ENCODE data around the gene MYO3B.

- TF ChIP-seq, protein P1, sequence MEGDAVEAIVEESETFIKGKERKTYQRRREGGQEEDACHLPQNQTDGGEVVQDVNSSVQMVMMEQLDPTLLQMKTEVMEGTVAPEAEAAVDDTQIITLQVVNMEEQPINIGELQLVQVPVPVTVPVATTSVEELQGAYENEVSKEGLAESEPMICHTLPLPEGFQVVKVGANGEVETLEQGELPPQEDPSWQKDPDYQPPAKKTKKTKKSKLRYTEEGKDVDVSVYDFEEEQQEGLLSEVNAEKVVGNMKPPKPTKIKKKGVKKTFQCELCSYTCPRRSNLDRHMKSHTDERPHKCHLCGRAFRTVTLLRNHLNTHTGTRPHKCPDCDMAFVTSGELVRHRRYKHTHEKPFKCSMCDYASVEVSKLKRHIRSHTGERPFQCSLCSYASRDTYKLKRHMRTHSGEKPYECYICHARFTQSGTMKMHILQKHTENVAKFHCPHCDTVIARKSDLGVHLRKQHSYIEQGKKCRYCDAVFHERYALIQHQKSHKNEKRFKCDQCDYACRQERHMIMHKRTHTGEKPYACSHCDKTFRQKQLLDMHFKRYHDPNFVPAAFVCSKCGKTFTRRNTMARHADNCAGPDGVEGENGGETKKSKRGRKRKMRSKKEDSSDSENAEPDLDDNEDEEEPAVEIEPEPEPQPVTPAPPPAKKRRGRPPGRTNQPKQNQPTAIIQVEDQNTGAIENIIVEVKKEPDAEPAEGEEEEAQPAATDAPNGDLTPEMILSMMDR (IDR thresholded peaks at IDR 0.05): no peak
- no peak for TF ChIP-seq POLR2A (IDR thresholded peaks at IDR 0.05)
These were observed 469.9 kb downstream of the MYO3B start for GRCh38 chr2:170647741-170648436.

All from uterus (tissue), 2 donors.